PC-3 (cell line): ENCODE results near the gene AKNA. TPM values are rescaled to one million over a fixed set of nuclear protein-coding genes. Genes with fewer than 3 reads are reported as not detected.

Experiments used
- ATAC-seq: fragments of 200-7000 bp; cut with Tn5 transposase; 2 replicates; pipeline ENCODE4 v1.9.1; 2020; ENCODE audit warnings: mild to moderate bottlenecking, moderate library complexity
- BruUV-seq: library from RNA; stranded (reverse); fragments of 400-500 nt; replicated peaks from 2 replicates; lab custom pipeline; 2021; lab: Mats Ljungman, UMichigan
- CTCF ChIA-PET: fragments of 300-600 bp; sonication (Branson Sonifier 250); formaldehyde crosslinking; loops from one replicate; lab custom pipeline; 2022; ENCODE audit warnings: antibody characterized with exemption; lab: Charles Lee
- POLR2A ChIA-PET: fragments of 300-600 bp; sonication (Branson Sonifier 250); formaldehyde crosslinking; loops from one replicate; lab custom pipeline; 2022; ENCODE audit warnings: antibody characterized with exemption; ENCODE audit not compliant: unreplicated experiment; lab: Charles Lee
- DNase-seq: peaks from one replicate; pipeline ENCODE4 v3.0.0-alpha.2; 2015
- H2AFZ ChIP-seq: fragments of 300-600 bp; sonication (generic); 2 replicates; pipeline ENCODE4 v1.6.0; 2016; ENCODE audit warnings: antibody characterized with exemption, low read length
- H3F3A ChIP-seq: fragments of 300-600 bp; sonication (generic); one replicate; pipeline ENCODE4 v1.6.0; 2017; ENCODE audit warnings: antibody characterized with exemption, low read length, control low read depth, mild to moderate bottlenecking; ENCODE audit not compliant: unreplicated experiment
- H3K27ac ChIP-seq: fragments of 300-600 bp; sonication (generic); 2 replicates; pipeline ENCODE4 v1.5.1; 2016; ENCODE audit warnings: mild to moderate bottlenecking, low read length
- H3K27me3 ChIP-seq: fragments of 300-600 bp; sonication (generic); 2 replicates; pipeline ENCODE4 v1.6.1; 2016; ENCODE audit warnings: low read length, mixed read lengths
- H3K36me3 ChIP-seq: fragments of 300-600 bp; sonication (generic); 2 replicates; pipeline ENCODE4 v1.6.1; 2016; ENCODE audit warnings: low read depth, mixed run types, low read length, mixed read lengths
- H3K4me1 ChIP-seq: fragments of 300-600 bp; sonication (generic); 2 replicates; pipeline ENCODE4 v1.5.1; 2016; ENCODE audit warnings: low read length; ENCODE audit not compliant: insufficient read depth
- H3K4me2 ChIP-seq: fragments of 300-600 bp; sonication (generic); 2 replicates; pipeline ENCODE4 v1.6.0; 2016; ENCODE audit warnings: low read length
- H3K4me3 ChIP-seq: fragments of 300-600 bp; sonication (generic); 2 replicates; pipeline ENCODE4 v1.5.1; 2016; ENCODE audit warnings: mild to moderate bottlenecking, low read length, mixed read lengths
- H3K79me2 ChIP-seq: fragments of 300-600 bp; sonication (generic); 2 replicates; pipeline ENCODE4 v1.6.1; 2017; ENCODE audit warnings: low read length, mixed read lengths
- H3K9ac ChIP-seq: fragments of 300-600 bp; sonication (generic); 2 replicates; pipeline ENCODE4 v1.6.0; 2016; ENCODE audit warnings: mild to moderate bottlenecking, low read length
- H3K9me2 ChIP-seq: fragments of 300-600 bp; sonication (generic); replicated peaks from 2 replicates; pipeline ENCODE4 v1.6.1; 2016; ENCODE audit warnings: mixed run types, low read length, mixed read lengths
- H3K9me3 ChIP-seq: fragments of 300-600 bp; sonication (generic); 2 replicates; pipeline ENCODE4 v1.6.1; 2016; ENCODE audit warnings: low read length, mixed read lengths
- H4K20me1 ChIP-seq: fragments of 300-600 bp; sonication (generic); 2 replicates; pipeline ENCODE4 v1.6.1; 2016; ENCODE audit warnings: low read length, mixed read lengths
- CTCF ChIP-seq: fragments of 300-600 bp; sonication (generic); conservative IDR thresholded peaks from 2 replicates; pipeline ENCODE4 v1.5.1; 2017; ENCODE audit warnings: antibody characterized with exemption, low read depth, mild to moderate bottlenecking, low read length
- EZH2 ChIP-seq: fragments of 300-600 bp; sonication (generic); IDR thresholded peaks from one replicate; pipeline ENCODE4 v1.6.1; 2017; ENCODE audit warnings: antibody characterized with exemption, mild to moderate bottlenecking, low read length; ENCODE audit not compliant: unreplicated experiment
- EZH2phosphoT487 ChIP-seq: fragments of 300-600 bp; sonication (generic); IDR thresholded peaks from 2 replicates; pipeline ENCODE4 v1.6.1; 2018; ENCODE audit warnings: mild to moderate bottlenecking, antibody characterized with exemption, low read length, borderline replicate concordance
- intact Hi-C: fragments of 100-400 bp; cut with micrococcal nuclease; formaldehyde crosslinking; loops from 2 replicates; pipeline ENCODE4 v1.9.0; 2023
- total RNA-seq: library from RNA; depleted of rRNA; stranded (reverse); fragments of >200 nt; gene quantifications from 2 replicates; pipeline ENCODE4 v1.2.3, GENCODE V29; 2014

AKNA gene
- total RNA-seq, 1 experiment from 2014 or later, result 9.1 TPM

GRCh38 chr9:114430457-114430856 lies 42.7 kb upstream of the AKNA start:
- BruUV-seq, result no TSS peak
- Histone ChIP-seq H3K27me3 (no peaks in the 10 kb centered on the region), H3K9me3 (no peaks in the 10 kb centered on the region), H3K79me2 (no peaks in the 10 kb centered on the region), H3K36me3 (no peaks in the 10 kb centered on the region), H3F3A (no peaks in the 10 kb centered on the region), H3K4me3 (no peak overlapping the region), H3K9me2 (no peaks in the 10 kb centered on the region), H4K20me1 (no peaks in the 10 kb centered on the region), H3K4me1 (peaks cover 4% of the 10 kb centered on the region; the same call in 1 of the 2 replicates), H3K4me2 (no peak overlapping the region), H3K27ac (no peak overlapping the region), H2AFZ (no peak overlapping the region), H3K9ac (no peak overlapping the region)
- intact Hi-C loops, result no loop called here
- DNase-seq, result peak; percentile 44
- ChIA-PET POLR2A (no interaction called here), CTCF (no interaction called here)
- ATAC-seq, result peak; percentile 45
- TF ChIP-seq EZH2 (no peak), CTCF (no peak), EZH2phosphoT487 (no peak)

- Histone ChIP-seq H3K4me1 (peaks cover 4% of the 10 kb centered on the region; the same call in 1 of the 2 replicates), H3K4me2 (no peak overlapping the region), H4K20me1 (no peaks in the 10 kb centered on the region), H3K27ac (no peak overlapping the region), H3K4me3 (no peak overlapping the region), H3F3A (no peaks in the 10 kb centered on the region), H2AFZ (no peak overlapping the region), H3K36me3 (no peaks in the 10 kb centered on the region), H3K9me2 (no peaks in the 10 kb centered on the region), H3K9ac (no peak overlapping the region), H3K79me2 (no peaks in the 10 kb centered on the region), H3K9me3 (no peaks in the 10 kb centered on the region), H3K27me3 (no peaks in the 10 kb centered on the region)
- DNase-seq, result no peak
- no TSS peak for BruUV-seq
- TF ChIP-seq CTCF (no peak), EZH2 (no peak), EZH2phosphoT487 (no peak)
- intact Hi-C loops, result no loop called here
- ChIA-PET CTCF (no interaction called here), POLR2A (no interaction called here)
- ATAC-seq, result no peak
Measured at GRCh38 chr9:114429488-114429887, 41.7 kb upstream of the AKNA start.

GRCh38 chr9:114428466-114428865 lies 40.7 kb upstream of the AKNA start:
- DNase-seq, result no peak
- BruUV-seq, result no TSS peak
- Histone ChIP-seq H3K27me3 (no peaks in the 10 kb centered on the region), H3K4me1 (peaks cover 4% of the 10 kb centered on the region; the same call in 1 of the 2 replicates), H3K36me3 (no peaks in the 10 kb centered on the region), H3K79me2 (no peaks in the 10 kb centered on the region), H2AFZ (no peak overlapping the region), H3K4me3 (no peak overlapping the region), H3K9ac (no peak overlapping the region), H3K9me3 (no peaks in the 10 kb centered on the region), H3K9me2 (no peaks in the 10 kb centered on the region), H3K27ac (no peak overlapping the region), H3F3A (no peaks in the 10 kb centered on the region), H3K4me2 (no peak overlapping the region), H4K20me1 (no peaks in the 10 kb centered on the region)
- no peak for ATAC-seq
- CTCF ChIA-PET, result no interaction called here
- intact Hi-C loops, result no loop called here
- no peak for TF ChIP-seq CTCF
- no peak for TF ChIP-seq EZH2phosphoT487
- TF ChIP-seq EZH2, result no peak
- POLR2A ChIA-PET, result no interaction called here
